GM23248 (cell line): ENCODE results near the gene CCDC74A.
"Not testable (repeated sequence)": the region's sequence is repeated elsewhere in the genome, so short reads cannot be mapped to it uniquely, and the experiment has no call there.

Source experiments
- EZH2 ChIP-seq: fragments of 200-600 bp; sonication (generic); IDR thresholded peaks from 2 replicates; pipeline ENCODE4 v1.6.1; 2018; ENCODE audit warnings: antibody characterized with exemption, mild to moderate bottlenecking; ENCODE audit not compliant: insufficient read depth, poor library complexity, severe bottlenecking
- EZH2phosphoT487 ChIP-seq: fragments of 200-600 bp; sonication (generic); IDR thresholded peaks from 2 replicates; pipeline ENCODE4 v1.6.1; 2018; ENCODE audit warnings: antibody characterized with exemption, moderate library complexity, mild to moderate bottlenecking, low read depth; ENCODE audit not compliant: insufficient read depth

- TF ChIP-seq EZH2, EZH2phosphoT487: not testable (repeated sequence)
These were observed 15.5 kb upstream of the CCDC74A start for GRCh38 chr2:131511969-131512870.
